ENCODE results near the gene ZFAND3. TPM values are rescaled to one million over a fixed set of nuclear protein-coding genes. Genes with fewer than 3 reads are reported as not detected.

ZFAND3 gene
- total and polyA plus RNA-seq, 2 experiments from 2014 or later: 16.9 to 28.2 TPM

GRCh38 chr6:37867756-37868446 is 48.4 kb downstream of the ZFAND3 start:
- ATAC-seq: peak; percentile 59
- TF ChIP-seq CREB1 (CRISPR knock-in tag; IDR thresholded peaks at IDR 0.05; ENCODE audit: low read depth): no peak
- no peak for TF ChIP-seq JUNB (IDR thresholded peaks at IDR 0.05; ENCODE audit: unreplicated experiment)
- no peak for TF ChIP-seq EZH2 (IDR thresholded peaks at IDR 0.05; ENCODE audit: low read depth, unreplicated experiment)
- Histone ChIP-seq H3K27me3 (ENCODE audit: insufficient read depth) (no peaks in the 10 kb centered on the region), H3K4me2 (peak overlapping the region; percentile 39), H3K9me2 (ENCODE audit: insufficient read depth) (no peaks in the 10 kb centered on the region), H2AFZ (no peak overlapping the region), H4K20me1 (replicated peaks; ENCODE audit: insufficient read depth) (peaks cover 52% of the 10 kb centered on the region), H3K27ac (ENCODE audit: low read depth) (no peak overlapping the region), H3K4me1 (ENCODE audit: insufficient read depth) (peaks cover 44% of the 10 kb centered on the region), H3K79me2 (replicated peaks; ENCODE audit: insufficient read depth) (peaks cover 96% of the 10 kb centered on the region), H3F3A (replicated peaks; ENCODE audit: low read depth) (no peaks in the 10 kb centered on the region), H3K4me3 (no peak overlapping the region), H3K36me3 (ENCODE audit: insufficient read depth) (no peaks in the 10 kb centered on the region)
- no peak overlapping the region for H3K4me3 Mint-ChIP-seq
- no peaks in the 10 kb centered on the region for H3K36me3 Mint-ChIP-seq (ENCODE audit: low read depth)
- peaks cover 32% of the 10 kb centered on the region for H3K4me1 Mint-ChIP-seq
- H3K27ac Mint-ChIP-seq: no peak overlapping the region
- DNase-seq (ENCODE audit: low spot score): no peak
- H3K27me3 Mint-ChIP-seq (ENCODE audit: insufficient read depth, low read depth, poor library complexity): no peaks in the 10 kb centered on the region
- no peaks in the 10 kb centered on the region; the same call in 2 of the 3 replicates for H3K9me3 Mint-ChIP-seq

- Histone ChIP-seq H3K27me3 (ENCODE audit: insufficient read depth) (no peaks in the 10 kb centered on the region), H3K4me1 (ENCODE audit: insufficient read depth) (peaks cover 44% of the 10 kb centered on the region), H3K36me3 (ENCODE audit: insufficient read depth) (no peaks in the 10 kb centered on the region), H3K27ac (ENCODE audit: low read depth) (no peak overlapping the region), H3K4me3 (no peak overlapping the region), H3K79me2 (replicated peaks; ENCODE audit: insufficient read depth) (peaks cover 97% of the 10 kb centered on the region), H3K4me2 (peak overlapping the region; percentile 39), H4K20me1 (replicated peaks; ENCODE audit: insufficient read depth) (peaks cover 50% of the 10 kb centered on the region), H3K9me2 (ENCODE audit: insufficient read depth) (no peaks in the 10 kb centered on the region), H3F3A (replicated peaks; ENCODE audit: low read depth) (no peaks in the 10 kb centered on the region), H2AFZ (no peak overlapping the region)
- DNase-seq (ENCODE audit: low spot score) (no peak), ATAC-seq (peak; percentile 54)
- TF ChIP-seq STAT1 (IDR thresholded peaks at IDR 0.05; ENCODE audit: unreplicated experiment): no peak
- H3K36me3 Mint-ChIP-seq (ENCODE audit: low read depth): no peaks in the 10 kb centered on the region
- H3K4me3 Mint-ChIP-seq: no peak overlapping the region
- H3K4me1 Mint-ChIP-seq: peaks cover 32% of the 10 kb centered on the region
- H3K27me3 Mint-ChIP-seq (ENCODE audit: insufficient read depth, low read depth, poor library complexity): no peaks in the 10 kb centered on the region
- H3K9me3 Mint-ChIP-seq: no peaks in the 10 kb centered on the region; the same call in 2 of the 3 replicates
- H3K27ac Mint-ChIP-seq: no peak overlapping the region
These were observed 48.9 kb downstream of the ZFAND3 start for GRCh38 chr6:37868447-37868825.

GRCh38 chr6:37871616-37872372 is 52.3 kb downstream of the ZFAND3 start:
- Mint-ChIP-seq H3K36me3 (ENCODE audit: low read depth) (no peaks in the 10 kb centered on the region; the same call in 2 of the 3 replicates), H3K4me1 (peaks cover 34% of the 10 kb centered on the region), H3K9me3 (no peaks in the 10 kb centered on the region; the same call in 2 of the 3 replicates), H3K27ac (0 out of 2 replicates have a peak overlapping the region, but pooled peaks have one; percentile 7), H3K27me3 (ENCODE audit: insufficient read depth, low read depth, poor library complexity) (no peaks in the 10 kb centered on the region), H3K4me3 (no peak overlapping the region)
- Histone ChIP-seq H3K36me3 (ENCODE audit: insufficient read depth) (no peaks in the 10 kb centered on the region), H3F3A (replicated peaks; ENCODE audit: low read depth) (no peaks in the 10 kb centered on the region), H3K27ac (ENCODE audit: low read depth) (no peak overlapping the region), H3K9me2 (ENCODE audit: insufficient read depth) (no peaks in the 10 kb centered on the region), H3K27me3 (ENCODE audit: insufficient read depth) (no peaks in the 10 kb centered on the region), H4K20me1 (replicated peaks; ENCODE audit: insufficient read depth) (peaks cover 43% of the 10 kb centered on the region), H3K4me2 (peak overlapping the region; percentile 27; the same call in 1 of the 2 replicates), H3K4me3 (no peak overlapping the region), H3K4me1 (ENCODE audit: insufficient read depth) (peaks cover 41% of the 10 kb centered on the region), H3K79me2 (replicated peaks; ENCODE audit: insufficient read depth) (peaks cover 100% of the 10 kb centered on the region), H2AFZ (no peak overlapping the region)
- DNase-seq (ENCODE audit: low spot score): peak; percentile 39
- no peak for ATAC-seq
- TF ChIP-seq ETS1 (IDR thresholded peaks at IDR 0.05) (no peak), CTCF (conservative IDR thresholded peaks at IDR 0.05; ENCODE audit: low read depth in 2 of 2) (no peak), NANOG (IDR thresholded peaks at IDR 0.05; ENCODE audit: borderline replicate concordance) (no peak), EZH2 (IDR thresholded peaks at IDR 0.05; ENCODE audit: low read depth, unreplicated experiment) (no peak), POLR2AphosphoS5 (IDR thresholded peaks at IDR 0.05; ENCODE audit: low read depth) (no peak)

Data from GM23338 (cell line).